Measurements from ENCODE around the gene CUL7.

DNA sequence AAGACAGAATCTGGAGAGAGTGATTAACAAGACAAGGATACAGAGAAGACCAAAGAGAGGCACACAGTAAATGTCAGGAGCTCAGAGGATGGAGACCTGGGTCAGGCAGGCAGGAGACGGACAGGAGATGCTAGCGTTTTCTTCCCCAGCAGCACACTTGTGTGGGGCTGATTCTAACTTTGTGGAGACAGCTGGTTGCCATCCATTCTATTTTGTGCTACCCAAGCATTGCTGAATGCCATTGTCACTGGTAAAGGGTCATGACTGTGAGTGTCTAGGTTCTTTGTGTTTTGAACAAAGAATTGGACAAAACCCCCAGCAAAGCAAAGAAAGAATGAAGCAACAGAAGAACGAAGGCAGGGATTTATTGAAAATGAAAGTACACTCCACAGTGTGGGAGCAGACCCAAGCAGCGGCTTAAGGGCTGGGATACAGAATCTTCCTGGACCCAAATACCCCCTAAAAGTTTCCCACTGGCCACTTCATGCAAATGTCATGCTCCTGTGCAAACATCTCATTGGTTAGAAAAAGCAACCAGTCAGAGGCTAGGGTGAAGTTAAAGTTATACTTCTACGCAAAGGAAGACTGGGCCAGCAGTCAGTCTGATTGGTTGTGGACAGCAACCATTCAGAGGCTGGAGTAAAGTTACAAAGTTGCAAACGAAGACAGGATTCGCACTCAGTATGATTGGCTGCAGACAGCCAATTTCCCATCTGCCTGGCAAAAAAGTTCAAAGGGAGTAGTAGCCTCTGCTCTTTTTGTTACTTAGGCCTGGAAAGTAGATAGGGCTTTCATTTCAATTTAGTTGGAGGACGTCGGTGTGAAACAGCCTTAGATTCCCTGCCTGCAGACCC, 40.0 kb upstream of the CUL7 start:
- no peak for TF ChIP-seq CTCF (IDR thresholded peaks at IDR 0.05; ENCODE audit: poor library complexity, severe bottlenecking)
- TF ChIP-seq EZH2 (IDR thresholded peaks at IDR 0.05; ENCODE audit: borderline replicate concordance, insufficient read depth, low read length, poor library complexity, severe bottlenecking): no peak
- no peak for TF ChIP-seq RAD21 (conservative IDR thresholded peaks at IDR 0.05)
- TF ChIP-seq POLR2AphosphoS5 (IDR thresholded peaks at IDR 0.05): no peak
- TF ChIP-seq EP300 (conservative IDR thresholded peaks at IDR 0.05; ENCODE audit: poor library complexity, severe bottlenecking): no peak
- TF ChIP-seq SMC3 (conservative IDR thresholded peaks at IDR 0.05; ENCODE audit: poor library complexity): no peak
- no peak for TF ChIP-seq TAF1 (IDR thresholded peaks at IDR 0.05; ENCODE audit: low read depth)

All from neural cell (in vitro differentiated cells).